ENCODE data around the gene VAV3.

GRCh38 chr1:107625405-107626029 lies 339.5 kb downstream of the VAV3 start:
- TF ChIP-seq CTCF (IDR thresholded peaks at IDR 0.05; ENCODE audit: insufficient read depth, low read depth, low read length) (no peak), EZH2 (IDR thresholded peaks at IDR 0.05; ENCODE audit: insufficient read depth, low read length) (no peak)

Data from astrocyte (in vitro differentiated cells and primary cell).